ENCODE measurements around the gene DTX2.
"Not testable (repeated sequence)": the region's sequence is repeated elsewhere in the genome, so short reads cannot be mapped to it uniquely, and the experiment has no call there.

The DTX2 gene

DNA sequence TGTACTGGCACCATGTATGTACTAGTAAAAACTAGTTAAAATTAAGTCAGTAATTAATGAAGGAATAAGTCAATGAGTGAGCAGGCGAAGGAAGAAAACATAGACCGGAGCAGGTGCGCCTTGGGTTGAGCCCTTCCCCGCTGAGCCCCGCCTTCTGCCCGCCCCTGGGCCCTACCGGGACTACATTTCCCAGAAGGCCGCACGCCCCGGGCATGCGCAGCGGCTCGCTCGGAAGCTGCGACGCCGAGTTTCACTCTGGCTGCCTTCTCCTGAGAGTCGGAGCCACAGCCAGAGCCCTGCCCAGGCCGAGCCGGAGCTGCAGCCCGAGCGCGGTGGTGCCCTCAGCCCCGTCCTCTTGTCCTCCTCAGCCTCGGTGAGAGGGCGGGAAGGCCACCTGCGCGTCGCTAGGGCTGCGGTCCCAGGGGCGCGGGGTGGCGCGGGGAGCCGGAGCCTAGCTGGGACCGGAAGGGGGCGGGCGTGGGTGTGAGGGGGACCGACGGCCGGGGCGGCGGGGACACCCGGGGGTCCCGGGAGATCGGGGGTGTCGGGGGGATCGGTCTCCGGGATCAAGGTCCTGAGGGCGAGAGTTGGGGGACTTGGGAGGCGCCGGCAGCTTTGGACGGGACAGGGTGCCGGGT, at the start of gene DTX2:
Gene DTX2 (plus strand): TSS at position 246 of the 638 bp plus-strand sequence. CDS start 18,801 bp downstream, outside the sequence.
- H3K27ac ChIP-seq (ENCODE audit: low read length); H3K4me1 ChIP-seq (ENCODE audit: control insufficient read depth, insufficient read depth, low read length); DNase-seq (ENCODE audit: low read depth, low spot score); H3K36me3 ChIP-seq (ENCODE audit: control insufficient read depth, insufficient read depth, low read length); H3K27me3 ChIP-seq (ENCODE audit: control insufficient read depth, insufficient read depth, low read length); H3K9me3 ChIP-seq (ENCODE audit: control insufficient read depth, insufficient read depth, low read length): not testable (repeated sequence)
- peak within 1 kb of the TSS; percentile 65; the same call in 1 of the 2 replicates for H3K4me3 ChIP-seq (ENCODE audit: low read length)
- WGBS (ENCODE audit: insufficient coverage, insufficient read length) = no CpG with 5 or more reads among the region's 54 CpGs

DNA sequence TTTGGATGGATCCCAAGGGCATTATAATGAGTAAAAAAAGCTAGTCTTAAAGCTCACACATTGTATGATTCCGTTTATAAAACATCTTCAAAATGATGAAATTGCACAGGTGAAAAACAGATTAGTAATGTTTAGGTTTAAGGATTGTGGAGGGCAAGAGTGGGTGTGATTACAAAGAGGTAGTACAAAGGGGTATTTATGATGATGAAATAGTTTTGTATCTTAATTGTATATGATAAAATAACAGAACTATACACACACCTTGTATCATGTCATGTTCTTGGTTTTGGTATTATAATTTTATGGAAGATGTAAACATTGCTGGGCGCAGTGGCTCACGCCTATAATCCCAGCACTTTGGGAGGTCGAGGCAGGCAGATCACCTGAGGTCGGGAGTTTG, 49.3 kb upstream of the DTX2 start:
- H3K27ac ChIP-seq (ENCODE audit: low read length) = no peak overlapping the region
- no CpG with 5 or more reads among the region's 5 CpGs for WGBS (ENCODE audit: insufficient coverage, insufficient read length)
- DNase-seq (ENCODE audit: low read depth, low spot score) = no peak

DNA sequence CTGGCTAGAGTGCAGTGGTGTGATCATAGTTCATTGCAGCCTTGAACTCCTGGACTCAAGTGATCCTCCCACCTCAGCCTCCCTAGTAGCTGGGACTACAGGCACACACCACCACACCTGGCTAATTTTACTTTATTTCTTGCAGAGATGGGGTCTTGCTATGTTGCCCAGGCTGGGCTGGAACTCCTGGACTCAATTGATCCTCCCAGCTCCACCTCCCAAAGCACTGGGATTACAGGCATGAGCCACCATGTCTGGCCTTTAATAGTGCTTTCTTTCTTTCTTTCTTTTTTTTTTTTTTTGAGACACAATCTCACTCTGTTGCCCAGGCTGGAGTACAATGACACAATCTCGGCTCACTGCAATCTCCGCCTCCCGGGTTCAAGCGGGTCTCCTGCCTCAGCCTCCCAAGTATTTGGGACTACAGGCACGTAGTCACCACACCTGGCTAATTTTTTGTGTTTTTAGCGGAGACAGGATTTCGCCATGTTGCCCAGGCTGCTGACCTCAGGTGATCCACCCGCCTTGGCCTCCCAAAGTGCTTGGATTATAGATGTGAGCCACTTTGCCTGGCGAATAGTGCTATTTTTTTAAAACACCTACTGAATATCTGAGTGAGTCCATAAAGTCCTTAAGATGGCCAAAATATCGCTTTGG, 43.7 kb upstream of the DTX2 start:
- not testable (repeated sequence) for H3K36me3 ChIP-seq (ENCODE audit: control insufficient read depth, insufficient read depth, low read length); H3K27me3 ChIP-seq (ENCODE audit: control insufficient read depth, insufficient read depth, low read length); H3K27ac ChIP-seq (ENCODE audit: low read length); H3K4me1 ChIP-seq (ENCODE audit: control insufficient read depth, insufficient read depth, low read length); H3K4me3 ChIP-seq (ENCODE audit: low read length); H3K9me3 ChIP-seq (ENCODE audit: control insufficient read depth, insufficient read depth, low read length); DNase-seq (ENCODE audit: low read depth, low spot score)
- no CpG with 5 or more reads among the region's 10 CpGs for WGBS (ENCODE audit: insufficient coverage, insufficient read length)

More for the DNA sequence above, 49.3 kb upstream of the DTX2 start:
- no peaks in the 10 kb centered on the region for H3K27me3 ChIP-seq (ENCODE audit: control insufficient read depth, insufficient read depth, low read length)
- H3K36me3 ChIP-seq (ENCODE audit: control insufficient read depth, insufficient read depth, low read length) = no peaks in the 10 kb centered on the region
- H3K4me3 ChIP-seq (ENCODE audit: low read length) = no peak overlapping the region
- peaks cover 1% of the 10 kb centered on the region; the same call in 1 of the 2 replicates for H3K4me1 ChIP-seq (ENCODE audit: control insufficient read depth, insufficient read depth, low read length)
- no peaks in the 10 kb centered on the region for H3K9me3 ChIP-seq (ENCODE audit: control insufficient read depth, insufficient read depth, low read length)

DNA sequence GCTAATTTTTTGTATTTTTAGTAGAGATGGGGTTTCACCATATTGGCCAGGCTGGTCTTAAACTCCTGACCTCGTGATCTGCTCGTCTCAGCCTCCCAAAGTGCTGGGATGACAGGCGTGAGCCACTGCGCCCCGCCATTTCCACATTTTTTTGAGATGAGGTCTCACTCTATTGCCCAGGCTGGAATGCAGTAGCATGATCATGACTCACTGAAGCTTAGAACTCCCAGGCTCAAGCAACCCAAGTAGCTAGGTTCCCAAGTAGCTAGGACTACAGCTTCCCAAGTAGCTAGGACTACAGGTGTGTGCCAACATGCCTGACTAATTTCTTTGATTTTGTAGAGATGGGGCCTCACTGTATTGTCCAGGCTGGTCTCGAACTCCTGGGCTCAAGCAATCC, 40.4 kb upstream of the DTX2 start:
- H3K27me3 ChIP-seq (ENCODE audit: control insufficient read depth, insufficient read depth, low read length); DNase-seq (ENCODE audit: low read depth, low spot score); H3K9me3 ChIP-seq (ENCODE audit: control insufficient read depth, insufficient read depth, low read length); H3K4me1 ChIP-seq (ENCODE audit: control insufficient read depth, insufficient read depth, low read length); H3K4me3 ChIP-seq (ENCODE audit: low read length); H3K36me3 ChIP-seq (ENCODE audit: control insufficient read depth, insufficient read depth, low read length); H3K27ac ChIP-seq (ENCODE audit: low read length): not testable (repeated sequence)
- no CpG with 5 or more reads among the region's 6 CpGs for WGBS (ENCODE audit: insufficient coverage, insufficient read length)

DNA sequence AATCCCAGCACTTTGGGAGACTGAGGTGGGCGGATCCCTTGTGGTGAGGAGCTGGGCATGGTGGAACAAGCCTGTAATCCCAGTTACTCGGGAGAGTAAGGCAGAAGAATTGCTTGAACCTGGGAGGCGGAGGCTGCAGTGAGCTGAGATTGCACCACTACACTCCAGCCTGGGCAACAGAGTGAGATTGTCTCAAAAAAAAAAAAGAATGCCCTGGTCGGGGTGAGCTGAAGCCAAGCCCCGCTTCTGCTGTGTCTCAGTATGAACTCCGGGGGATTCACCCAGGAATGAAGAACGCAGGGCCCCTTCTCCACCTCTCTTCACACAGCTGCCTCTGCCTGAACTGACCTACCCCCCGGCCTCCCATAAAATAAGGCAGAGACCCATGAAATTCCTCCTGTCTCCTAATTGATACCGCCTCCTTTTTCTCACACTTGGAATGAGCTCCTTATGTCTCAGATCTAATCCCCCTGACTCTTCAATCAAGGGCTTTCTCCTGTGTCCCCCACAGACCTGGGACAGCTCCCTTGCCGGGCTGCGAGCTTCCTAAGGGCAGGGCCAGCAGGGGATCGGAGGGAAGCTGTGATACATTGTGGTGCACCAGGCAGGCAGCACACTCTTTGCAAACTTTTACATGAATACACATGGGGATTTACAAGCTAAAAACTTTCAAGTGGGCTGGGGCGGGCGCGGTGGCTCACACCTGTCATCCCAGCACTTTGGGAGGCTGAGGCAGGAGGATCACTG, 37.7 kb upstream of the DTX2 start:
- no peaks in the 10 kb centered on the region for H3K9me3 ChIP-seq (ENCODE audit: control insufficient read depth, insufficient read depth, low read length)
- H3K4me3 ChIP-seq (ENCODE audit: low read length) = no peak overlapping the region
- H3K27ac ChIP-seq (ENCODE audit: low read length) = no peak overlapping the region
- H3K36me3 ChIP-seq (ENCODE audit: control insufficient read depth, insufficient read depth, low read length) = no peaks in the 10 kb centered on the region; the same call in 1 of the 2 replicates
- no peak for DNase-seq (ENCODE audit: low read depth, low spot score)
- no CpG with 5 or more reads among the region's 15 CpGs for WGBS (ENCODE audit: insufficient coverage, insufficient read length)
- peaks cover 3% of the 10 kb centered on the region; the same call in 1 of the 2 replicates for H3K4me1 ChIP-seq (ENCODE audit: control insufficient read depth, insufficient read depth, low read length)
- H3K27me3 ChIP-seq (ENCODE audit: control insufficient read depth, insufficient read depth, low read length) = no peaks in the 10 kb centered on the region

DNA sequence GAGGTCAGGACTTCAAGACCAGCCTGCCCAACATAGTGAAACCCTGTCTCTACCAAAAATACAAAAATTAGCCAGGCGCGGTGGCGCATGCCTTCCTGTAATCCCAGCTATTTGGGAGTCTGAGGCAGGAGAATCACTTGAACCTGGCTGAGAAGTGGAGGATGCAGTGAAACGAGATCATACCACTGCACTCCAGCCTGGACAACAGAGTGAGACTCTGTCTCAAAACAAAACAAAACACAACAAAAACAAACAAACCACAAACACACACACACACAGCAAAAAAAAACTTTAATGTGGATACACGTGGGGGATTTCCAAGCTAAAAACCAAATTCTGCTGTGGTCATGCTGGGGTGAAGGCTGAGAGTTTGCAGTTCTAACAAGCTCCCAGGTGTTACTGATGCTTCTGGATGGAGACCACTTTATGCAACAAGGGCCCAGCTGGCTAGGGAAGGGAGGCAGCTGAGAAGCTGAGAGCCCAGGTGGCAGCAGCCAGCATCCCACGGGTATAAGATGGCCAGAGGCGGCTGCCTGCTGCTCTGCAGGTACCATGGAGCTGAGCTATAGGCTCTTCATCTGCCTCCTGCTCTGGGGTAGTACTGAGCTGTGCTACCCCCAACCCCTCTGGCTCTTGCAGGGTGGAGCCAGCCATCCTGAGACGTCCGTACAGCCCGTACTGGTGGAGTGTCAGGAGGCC, 36.9 kb upstream of the DTX2 start, which contains the start of gene ZP3:
Gene ZP3 (plus strand): TSS at position 538 of the 699 bp plus-strand sequence. CDS start 15 bp downstream, at position 553.
- no peak within 1 kb of the TSS for H3K27ac ChIP-seq (ENCODE audit: low read length)
- H3K9me3 ChIP-seq (ENCODE audit: control insufficient read depth, insufficient read depth, low read length) = no peaks in the 10 kb centered on the region
- H3K27me3 ChIP-seq (ENCODE audit: control insufficient read depth, insufficient read depth, low read length) = no peaks in the 10 kb centered on the region
- no peak for DNase-seq (ENCODE audit: low read depth, low spot score)
- WGBS (ENCODE audit: insufficient coverage, insufficient read length) = no CpG with 5 or more reads among the region's 10 CpGs
- no peaks in the 10 kb centered on the region; the same call in 1 of the 2 replicates for H3K36me3 ChIP-seq (ENCODE audit: control insufficient read depth, insufficient read depth, low read length)
- H3K4me3 ChIP-seq (ENCODE audit: low read length) = no peak within 1 kb of the TSS
- H3K4me1 ChIP-seq (ENCODE audit: control insufficient read depth, insufficient read depth, low read length) = peaks cover 4% of the 10 kb centered on the region; the same call in 1 of the 2 replicates

DNA sequence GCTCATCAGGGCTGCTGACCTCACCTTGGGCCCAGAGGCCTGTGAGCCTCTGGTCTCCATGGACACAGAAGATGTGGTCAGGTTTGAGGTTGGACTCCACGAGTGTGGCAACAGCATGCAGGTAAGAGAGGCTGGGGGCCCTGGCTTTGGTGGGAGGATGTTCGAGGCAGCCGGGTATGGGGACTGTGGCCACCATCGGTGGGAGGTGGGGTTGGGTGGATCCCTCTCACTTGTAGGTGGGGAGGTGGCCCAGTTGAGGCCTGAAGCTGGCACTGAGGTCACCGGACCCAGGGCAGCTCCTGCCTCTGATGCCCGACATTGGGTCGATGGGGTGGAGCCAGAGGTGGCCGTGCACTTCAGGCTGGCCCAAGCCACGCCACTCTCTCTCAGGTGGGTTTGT, 36.4 kb upstream of the DTX2 start:
- H3K4me1 ChIP-seq (ENCODE audit: control insufficient read depth, insufficient read depth, low read length) = peaks cover 4% of the 10 kb centered on the region; the same call in 1 of the 2 replicates
- no peaks in the 10 kb centered on the region for H3K9me3 ChIP-seq (ENCODE audit: control insufficient read depth, insufficient read depth, low read length)
- no peak overlapping the region for H3K27ac ChIP-seq (ENCODE audit: low read length)
- DNase-seq (ENCODE audit: low read depth, low spot score) = no peak
- no CpG with 5 or more reads among the region's 9 CpGs for WGBS (ENCODE audit: insufficient coverage, insufficient read length)
- no peaks in the 10 kb centered on the region; the same call in 1 of the 2 replicates for H3K36me3 ChIP-seq (ENCODE audit: control insufficient read depth, insufficient read depth, low read length)
- H3K4me3 ChIP-seq (ENCODE audit: low read length) = no peak overlapping the region
- no peaks in the 10 kb centered on the region for H3K27me3 ChIP-seq (ENCODE audit: control insufficient read depth, insufficient read depth, low read length)

DNA sequence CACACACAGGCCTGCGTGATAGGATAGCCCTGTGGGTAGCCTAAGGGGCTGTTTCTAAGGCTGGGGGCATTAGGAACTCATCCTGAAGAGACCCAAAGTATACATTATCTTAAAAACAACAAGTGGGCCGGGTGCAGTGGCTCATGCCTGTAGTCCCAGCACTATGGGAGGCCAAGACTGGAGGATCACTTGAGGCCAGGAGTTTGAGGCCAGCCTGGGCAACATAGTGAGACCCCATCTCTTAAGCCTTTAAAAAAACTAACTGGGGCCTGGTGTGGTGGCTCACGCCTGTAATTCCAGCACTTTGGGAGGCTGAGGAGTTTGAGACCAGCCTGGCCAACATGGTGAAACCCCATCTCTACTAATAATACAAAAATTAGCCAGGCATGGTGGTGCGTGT, 36.0 kb upstream of the DTX2 start:
- H3K4me1 ChIP-seq (ENCODE audit: control insufficient read depth, insufficient read depth, low read length) = not testable (repeated sequence)
- no CpG with 5 or more reads among the region's 4 CpGs for WGBS (ENCODE audit: insufficient coverage, insufficient read length)

DNA sequence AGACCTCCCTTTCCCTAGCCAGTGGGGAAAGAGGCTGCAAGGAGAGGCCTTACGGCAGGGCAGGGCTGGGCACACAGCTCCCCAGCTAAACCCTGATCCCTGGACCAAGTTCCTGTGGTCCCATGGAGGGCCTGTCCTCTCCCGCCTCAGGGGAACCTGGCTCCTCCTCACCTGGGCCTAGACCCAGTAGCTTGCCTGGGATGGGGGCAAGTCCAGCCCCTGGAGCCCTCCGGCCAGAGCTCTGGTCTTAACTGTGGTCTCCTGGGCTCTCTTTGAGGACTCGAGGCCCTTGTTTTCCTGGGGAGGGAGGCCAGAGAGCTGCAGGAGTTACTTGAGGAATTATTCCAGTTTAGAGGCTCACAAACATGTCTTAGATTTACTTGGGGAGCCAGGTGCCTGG, 35.3 kb upstream of the DTX2 start:
- Histone ChIP-seq H3K4me1 (ENCODE audit: control insufficient read depth, insufficient read depth, low read length) (peaks cover 4% of the 10 kb centered on the region; the same call in 1 of the 2 replicates), H3K9me3 (ENCODE audit: control insufficient read depth, insufficient read depth, low read length) (no peaks in the 10 kb centered on the region), H3K27ac (ENCODE audit: low read length) (no peak overlapping the region), H3K4me3 (ENCODE audit: low read length) (no peak overlapping the region), H3K27me3 (ENCODE audit: control insufficient read depth, insufficient read depth, low read length) (no peaks in the 10 kb centered on the region), H3K36me3 (ENCODE audit: control insufficient read depth, insufficient read depth, low read length) (no peaks in the 10 kb centered on the region; the same call in 1 of the 2 replicates)
- DNase-seq (ENCODE audit: low read depth, low spot score) = no peak
- no CpG with 5 or more reads among the region's 4 CpGs for WGBS (ENCODE audit: insufficient coverage, insufficient read length)

More for the DNA sequence above, 36.0 kb upstream of the DTX2 start:
- DNase-seq (ENCODE audit: low read depth, low spot score); H3K27ac ChIP-seq (ENCODE audit: low read length); H3K4me3 ChIP-seq (ENCODE audit: low read length); H3K36me3 ChIP-seq (ENCODE audit: control insufficient read depth, insufficient read depth, low read length); H3K9me3 ChIP-seq (ENCODE audit: control insufficient read depth, insufficient read depth, low read length); H3K27me3 ChIP-seq (ENCODE audit: control insufficient read depth, insufficient read depth, low read length): not testable (repeated sequence)

DNA sequence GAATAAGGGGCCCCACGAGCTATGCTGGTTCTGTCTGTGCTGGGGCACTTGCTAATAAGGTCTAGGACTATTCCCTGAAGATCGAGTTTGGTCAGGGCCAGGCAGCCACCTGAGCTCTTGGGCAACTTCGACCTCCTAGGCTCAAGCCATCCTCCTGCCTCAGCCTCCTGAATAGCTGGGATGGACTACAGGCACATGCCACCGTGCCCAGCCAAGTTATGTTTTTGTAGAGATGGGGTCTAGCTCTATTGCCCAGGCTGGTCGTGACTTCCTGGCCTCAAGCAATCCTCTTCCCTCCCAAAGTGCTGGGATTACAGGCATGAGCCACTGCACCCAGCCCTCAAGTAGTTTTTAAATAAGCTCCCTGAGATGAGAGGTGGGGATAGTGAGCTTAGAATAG, 33.9 kb upstream of the DTX2 start:
- no peak overlapping the region for H3K4me3 ChIP-seq (ENCODE audit: low read length)
- H3K27me3 ChIP-seq (ENCODE audit: control insufficient read depth, insufficient read depth, low read length) = no peaks in the 10 kb centered on the region
- H3K4me1 ChIP-seq (ENCODE audit: control insufficient read depth, insufficient read depth, low read length) = peaks cover 4% of the 10 kb centered on the region; the same call in 1 of the 2 replicates
- H3K9me3 ChIP-seq (ENCODE audit: control insufficient read depth, insufficient read depth, low read length) = no peaks in the 10 kb centered on the region
- WGBS (ENCODE audit: insufficient coverage, insufficient read length) = no CpG with 5 or more reads among the region's 5 CpGs
- no peak for DNase-seq (ENCODE audit: low read depth, low spot score)
- no peaks in the 10 kb centered on the region; the same call in 1 of the 2 replicates for H3K36me3 ChIP-seq (ENCODE audit: control insufficient read depth, insufficient read depth, low read length)
- no peak overlapping the region for H3K27ac ChIP-seq (ENCODE audit: low read length)
